Upper lobe of left lung (tissue), 6 donors: ENCODE results near the gene ALAD. TPM values are rescaled to one million over a fixed set of nuclear protein-coding genes. Genes with fewer than 3 reads are reported as not detected.
"Not testable (repeated sequence)": the region's sequence is repeated elsewhere in the genome, so short reads cannot be mapped to it uniquely, and the experiment has no call there.

Source experiments
- ATAC-seq, 2 donors: fragments of 200-7000 bp; cut with Tn5 transposase; one replicate each; pipeline ENCODE4 v1.9.1; 2022; ENCODE audit warnings: mild to moderate bottlenecking in 2 of 2, moderate library complexity in 2 of 2; ENCODE audit not compliant: low FRiP score in 2 of 2
- DNase-seq, 2 donors: peaks; one replicate each; pipeline ENCODE4 v3.0.0-alpha.2; 2019 to 2020
- H3K27ac ChIP-seq, 4 donors: fragments of 200-600 bp; sonication (generic); one replicate each; pipeline ENCODE4 v1.5.1; 2016 to 2019
- H3K27me3 ChIP-seq, 4 donors: fragments of 200-600 bp; sonication (generic); one replicate each; pipeline ENCODE4 v1.5.1; 2017 to 2019
- H3K36me3 ChIP-seq, 4 donors: fragments of 200-600 bp; sonication (generic); one replicate each; pipeline ENCODE4 v1.5.1; 2016 to 2019
- H3K4me1 ChIP-seq, 4 donors: fragments of 200-600 bp; sonication (generic); one replicate each; pipeline ENCODE4 v1.5.1; 2018 to 2019
- H3K4me3 ChIP-seq, 4 donors: fragments of 200-600 bp; sonication (generic); one replicate each; pipeline ENCODE4 v1.5.1; 2017 to 2019; ENCODE audit warnings: mild to moderate bottlenecking in 2 of 4, moderate library complexity in 1 of 4
- H3K9me3 ChIP-seq, 4 donors: fragments of 200-600 bp; sonication (generic); one replicate each; pipeline ENCODE4 v1.5.1; 2018 to 2019
- EP300 ChIP-seq, 4 donors: sonication (generic); formaldehyde crosslinking; IDR thresholded peaks; one replicate each; pipeline ENCODE4 v1.5.1; 2017; ENCODE audit warnings: antibody characterized with exemption in 4 of 4, control low read depth in 2 of 4
- POLR2A ChIP-seq, 4 donors: fragments of 450-650 bp; IDR thresholded peaks; one replicate each; pipeline ENCODE4 v1.5.1; 2016 to 2017; ENCODE audit warnings: antibody characterized with exemption in 4 of 4, mild to moderate bottlenecking in 2 of 4
- POLR2AphosphoS5 ChIP-seq, 2 donors: sonication (generic); formaldehyde crosslinking; IDR thresholded peaks; one replicate each; pipeline ENCODE4 v1.5.1; 2017; ENCODE audit warnings: antibody characterized with exemption in 2 of 2
- WGBS, 2 donors: methylation state at CpG; one replicate each; pipeline ENCODE4 v1.1.5; 2017 to 2018; 5-methylcytosine and 5-hydroxymethylcytosine counted together
- total RNA-seq, 6 donors: library from RNA; depleted of rRNA in 4 of 6; stranded (reverse); fragments of >200 nt in 4 of 6; gene quantifications; one replicate each; pipeline versions ENCODE4 v1.1.0 to v1.2.1, GENCODE V29; 2016 to 2021
- TF ChIP-seq, protein P1 (sequence below), 6 experiments: fragments of 450-650 bp in 4 of 6; fragments of 200-600 bp in 2 of 6; sonication (generic) in 2 of 6; IDR thresholded peaks; one replicate each; pipeline ENCODE4 v1.5.1; 2016 to 2019; ENCODE audit warnings: antibody characterized with exemption in 6 of 6
- donor health status: DM: no; HTN: no; CAD: no; lungs with moderate emphysema.
- donor health status: DM: no; HTN: yes; CAD: no; lungs with severe emphysema.

ALAD gene
- total RNA-seq, 6 donors from 2014 or later, result 30.6 to 48.2 (median 38.2) TPM

GRCh38 chr9:113409883-113410206 is 8.8 kb upstream of the ALAD start:
- TF ChIP-seq EP300 (IDR thresholded peaks at IDR 0.05), result no peak
- no peak for TF ChIP-seq POLR2AphosphoS5 (IDR thresholded peaks at IDR 0.05)
- TF ChIP-seq POLR2A (IDR thresholded peaks at IDR 0.05), result no peak
- TF ChIP-seq, protein P1, sequence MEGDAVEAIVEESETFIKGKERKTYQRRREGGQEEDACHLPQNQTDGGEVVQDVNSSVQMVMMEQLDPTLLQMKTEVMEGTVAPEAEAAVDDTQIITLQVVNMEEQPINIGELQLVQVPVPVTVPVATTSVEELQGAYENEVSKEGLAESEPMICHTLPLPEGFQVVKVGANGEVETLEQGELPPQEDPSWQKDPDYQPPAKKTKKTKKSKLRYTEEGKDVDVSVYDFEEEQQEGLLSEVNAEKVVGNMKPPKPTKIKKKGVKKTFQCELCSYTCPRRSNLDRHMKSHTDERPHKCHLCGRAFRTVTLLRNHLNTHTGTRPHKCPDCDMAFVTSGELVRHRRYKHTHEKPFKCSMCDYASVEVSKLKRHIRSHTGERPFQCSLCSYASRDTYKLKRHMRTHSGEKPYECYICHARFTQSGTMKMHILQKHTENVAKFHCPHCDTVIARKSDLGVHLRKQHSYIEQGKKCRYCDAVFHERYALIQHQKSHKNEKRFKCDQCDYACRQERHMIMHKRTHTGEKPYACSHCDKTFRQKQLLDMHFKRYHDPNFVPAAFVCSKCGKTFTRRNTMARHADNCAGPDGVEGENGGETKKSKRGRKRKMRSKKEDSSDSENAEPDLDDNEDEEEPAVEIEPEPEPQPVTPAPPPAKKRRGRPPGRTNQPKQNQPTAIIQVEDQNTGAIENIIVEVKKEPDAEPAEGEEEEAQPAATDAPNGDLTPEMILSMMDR (IDR thresholded peaks at IDR 0.05), result no peak
- Histone ChIP-seq H3K4me1 (peaks cover 9 to 33% (median 16%) of the 10 kb centered on the region in 4 donors), H3K27me3 (no peaks in the 10 kb centered on the region), H3K9me3 (no peaks in the 10 kb centered on the region), H3K4me3 (peak overlapping the region; percentile 79 to 90 (median 86)), H3K27ac (peak overlapping the region; percentile 90 to 99 (median 94)), H3K36me3 (peaks cover 0 to 15% (median 10%) of the 10 kb centered on the region in 4 donors)
- ATAC-seq (peak; percentile 0 to 3), DNase-seq (peak in 1 of 2 donors; percentile 31)
- WGBS, 2 donors, result 0 to 1% methylated on average over 2 to 19 of the region's 20 CpGs

DNA sequence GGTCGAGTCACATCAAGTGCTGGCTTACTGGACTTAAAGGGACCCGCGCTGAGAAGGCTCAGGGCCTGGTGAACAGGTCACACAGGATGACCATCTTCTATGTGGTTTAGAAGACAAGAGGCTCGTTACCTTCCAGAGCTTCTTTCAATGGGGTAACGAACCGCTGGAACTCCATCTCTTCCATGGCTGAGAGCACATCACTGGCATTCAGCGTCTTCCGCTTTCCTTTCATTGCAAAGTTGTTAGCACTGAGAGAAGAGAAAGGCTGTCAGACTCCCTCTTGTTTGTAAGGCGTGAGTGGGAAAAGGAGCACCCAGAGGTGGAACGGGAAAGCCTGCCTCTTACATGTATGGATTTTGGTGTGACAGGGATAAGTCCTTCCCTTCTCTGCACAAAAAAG is 8.4 kb upstream of the ALAD start:
- H3K36me3 ChIP-seq, result peaks cover 0 to 15% (median 10%) of the 10 kb centered on the region in 4 donors
- peaks cover 9 to 33% (median 16%) of the 10 kb centered on the region in 4 donors for H3K4me1 ChIP-seq
- peak overlapping the region; percentile 79 to 90 (median 86) for H3K4me3 ChIP-seq
- H3K27me3 ChIP-seq, result no peaks in the 10 kb centered on the region
- no peaks in the 10 kb centered on the region for H3K9me3 ChIP-seq
- TF ChIP-seq, protein P1 (IDR thresholded peaks at IDR 0.05), result no peak
- TF ChIP-seq POLR2A (IDR thresholded peaks at IDR 0.05) (no peak), POLR2AphosphoS5 (IDR thresholded peaks at IDR 0.05) (no peak), EP300 (IDR thresholded peaks at IDR 0.05) (no peak)
- 41 to 44% methylated on average over 10 of the region's 10 CpGs for WGBS, 2 donors
- H3K27ac ChIP-seq, result peak overlapping the region; percentile 90 to 99 (median 94)
- DNase-seq, result no peak
- no peak for ATAC-seq

DNA sequence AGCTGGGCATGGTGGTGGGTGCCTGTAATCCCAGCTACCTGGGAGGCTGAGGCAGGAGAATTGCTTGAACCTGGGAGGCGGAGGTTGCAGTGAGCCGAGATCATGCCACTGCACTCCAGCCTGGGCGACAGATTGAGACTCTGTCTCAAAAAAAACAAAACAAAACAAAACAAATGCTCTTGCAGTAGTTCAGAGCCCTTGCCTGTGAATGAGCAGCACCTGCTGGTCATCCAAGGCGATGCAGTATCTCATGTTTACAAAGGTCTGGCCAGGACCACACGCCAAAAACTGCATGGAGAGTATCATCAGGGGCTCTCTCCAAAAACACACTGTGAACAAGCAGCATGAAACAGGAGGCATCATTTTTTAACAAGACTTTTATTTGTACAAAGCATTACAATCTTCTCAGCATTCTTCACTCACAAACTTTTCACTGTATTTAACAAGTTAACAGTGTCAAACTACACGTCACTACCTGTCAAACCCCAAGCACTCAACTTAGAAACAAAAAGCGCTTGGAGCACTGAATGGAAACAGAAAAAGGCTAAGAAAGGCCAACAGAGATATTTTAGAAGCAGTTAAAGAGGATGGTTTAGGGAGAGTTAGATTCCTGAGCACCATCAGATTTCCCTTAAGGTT is 5.9 kb upstream of the ALAD start:
- not testable (repeated sequence) for H3K9me3 ChIP-seq, H3K4me3 ChIP-seq, H3K27me3 ChIP-seq, ATAC-seq
- DNase-seq, result peak in 1 of 2 donors; percentile 69
- peaks cover 0 to 15% (median 10%) of the 10 kb centered on the region in 4 donors for H3K36me3 ChIP-seq
- TF ChIP-seq, protein P1 (IDR thresholded peaks at IDR 0.05), result peak; percentile 60 to 74 (median 66)
- peaks cover 9 to 33% (median 19%) of the 10 kb centered on the region in 4 donors for H3K4me1 ChIP-seq
- peak overlapping the region in 2 of 4 donors; percentile 2 to 42 for H3K27ac ChIP-seq
- WGBS, 2 donors, result 31 to 32% methylated on average over 7 of the region's 7 CpGs

DNA sequence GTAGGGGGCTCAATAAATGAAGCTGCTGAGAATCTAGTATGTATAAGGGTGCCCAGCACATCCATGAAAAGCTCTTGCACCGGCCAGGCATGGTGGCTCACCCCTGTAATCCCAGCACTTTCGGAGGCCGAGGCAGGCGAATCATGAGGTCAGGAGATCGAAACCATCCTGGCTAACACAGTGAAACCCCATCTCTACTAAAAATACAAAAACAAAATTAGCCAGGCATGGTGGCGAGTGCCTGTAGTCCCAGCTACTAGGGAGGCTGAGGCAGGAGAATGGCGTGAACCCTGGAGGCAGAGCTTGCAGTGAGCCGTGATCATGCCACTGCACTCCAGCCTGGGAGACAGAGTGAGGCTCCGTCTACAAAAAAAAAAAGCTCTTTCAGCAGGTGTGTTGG is 5.3 kb upstream of the ALAD start:
- 91 to 98% methylated on average over 9 of the region's 9 CpGs for WGBS, 2 donors
- Histone ChIP-seq H3K36me3 (peaks cover 0 to 15% (median 10%) of the 10 kb centered on the region in 4 donors), H3K4me1 (peaks cover 11 to 33% (median 20%) of the 10 kb centered on the region in 4 donors), H3K27ac (peak overlapping the region in 2 of 4 donors; percentile 2 to 42)
- H3K4me3 ChIP-seq, H3K9me3 ChIP-seq, DNase-seq, ATAC-seq, H3K27me3 ChIP-seq: not testable (repeated sequence)

- H3K4me1 ChIP-seq, result peaks cover 21 to 37% (median 26%) of the 10 kb centered on the region in 4 donors
- WGBS, 2 donors, result 48 to 68% methylated on average over 2 of the region's 2 CpGs
- H3K27ac ChIP-seq, result peak overlapping the region in 2 of 4 donors; percentile 13 to 61
- H3K9me3 ChIP-seq, result no peaks in the 10 kb centered on the region
- no peaks in the 10 kb centered on the region for H3K27me3 ChIP-seq
- H3K4me3 ChIP-seq, result no peak overlapping the region
- ATAC-seq (no peak), DNase-seq (no peak)
- TF ChIP-seq, protein P1 (IDR thresholded peaks at IDR 0.05), result no peak
- no peak for TF ChIP-seq POLR2AphosphoS5 (IDR thresholded peaks at IDR 0.05)
- TF ChIP-seq POLR2A (IDR thresholded peaks at IDR 0.05), result no peak
- no peak for TF ChIP-seq EP300 (IDR thresholded peaks at IDR 0.05)
- peaks cover 0 to 12% (median 7%) of the 10 kb centered on the region in 4 donors for H3K36me3 ChIP-seq
These were observed 2.6 kb upstream of the ALAD start for GRCh38 chr9:113403646-113404045.
